Omental fat pad (tissue), 4 donors: ENCODE measurements around the gene ANK3. TPM values are rescaled to one million over a fixed set of nuclear protein-coding genes. Genes with fewer than 3 reads are reported as not detected.

Source experiments
- ATAC-seq: fragments of 150-250 bp; one replicate; pipeline ENCODE4 v1.9.1; 2016; ENCODE audit warnings: mild to moderate bottlenecking, moderate library complexity; ENCODE audit not compliant: low FRiP score
- DNase-seq: peaks from one replicate; pipeline ENCODE4 v3.0.0-alpha.2; 2019; ENCODE audit warnings: low spot score
- total RNA-seq, 4 donors: library from RNA; depleted of rRNA; stranded (reverse); fragments of >200 nt; gene quantifications; one replicate each; pipeline ENCODE4 v1.1.0, GENCODE V29; 2016
- TF ChIP-seq, protein P1 (sequence below), 3 donors: fragments of 450-650 bp; IDR thresholded peaks; one replicate each; pipeline ENCODE4 v1.5.1; 2016 to 2017; ENCODE audit warnings: antibody characterized with exemption in 3 of 3, mild to moderate bottlenecking in 3 of 3, moderate library complexity in 2 of 3

The ANK3 gene
- total RNA-seq, 4 donors from 2014 or later = 10.5 to 22.5 (median 13.3) TPM

DNA sequence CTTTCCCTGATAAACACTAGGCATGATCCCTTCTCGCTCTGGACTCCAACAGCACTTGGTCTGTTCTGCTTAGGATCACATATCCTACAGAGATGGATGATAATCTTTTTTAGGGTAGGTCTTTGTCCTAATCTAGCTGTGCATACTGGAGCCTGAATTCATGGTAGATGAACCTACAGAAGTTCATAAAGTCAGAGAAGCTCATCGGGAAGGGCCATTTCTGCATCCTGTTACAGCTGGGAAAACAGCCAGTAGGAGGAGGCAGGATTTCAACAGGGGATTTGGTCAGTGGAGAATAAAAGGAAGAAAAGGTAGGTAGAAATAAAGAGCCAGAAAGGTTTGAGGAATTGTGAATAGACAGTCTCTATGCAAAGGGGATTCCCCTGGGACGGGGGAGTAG is 101.4 kb downstream of the ANK3 start:
- no peak for DNase-seq

GRCh38 chr10:60286559-60286958 is 103.1 kb downstream of the ANK3 start:
- TF ChIP-seq, protein P1, sequence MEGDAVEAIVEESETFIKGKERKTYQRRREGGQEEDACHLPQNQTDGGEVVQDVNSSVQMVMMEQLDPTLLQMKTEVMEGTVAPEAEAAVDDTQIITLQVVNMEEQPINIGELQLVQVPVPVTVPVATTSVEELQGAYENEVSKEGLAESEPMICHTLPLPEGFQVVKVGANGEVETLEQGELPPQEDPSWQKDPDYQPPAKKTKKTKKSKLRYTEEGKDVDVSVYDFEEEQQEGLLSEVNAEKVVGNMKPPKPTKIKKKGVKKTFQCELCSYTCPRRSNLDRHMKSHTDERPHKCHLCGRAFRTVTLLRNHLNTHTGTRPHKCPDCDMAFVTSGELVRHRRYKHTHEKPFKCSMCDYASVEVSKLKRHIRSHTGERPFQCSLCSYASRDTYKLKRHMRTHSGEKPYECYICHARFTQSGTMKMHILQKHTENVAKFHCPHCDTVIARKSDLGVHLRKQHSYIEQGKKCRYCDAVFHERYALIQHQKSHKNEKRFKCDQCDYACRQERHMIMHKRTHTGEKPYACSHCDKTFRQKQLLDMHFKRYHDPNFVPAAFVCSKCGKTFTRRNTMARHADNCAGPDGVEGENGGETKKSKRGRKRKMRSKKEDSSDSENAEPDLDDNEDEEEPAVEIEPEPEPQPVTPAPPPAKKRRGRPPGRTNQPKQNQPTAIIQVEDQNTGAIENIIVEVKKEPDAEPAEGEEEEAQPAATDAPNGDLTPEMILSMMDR (IDR thresholded peaks at IDR 0.05) = no peak
- no peak for ATAC-seq
- DNase-seq = no peak

More for the DNA sequence above, 101.4 kb downstream of the ANK3 start:
- no peak for ATAC-seq
- TF ChIP-seq, protein P1 (IDR thresholded peaks at IDR 0.05) = no peak

- TF ChIP-seq, protein P1 (IDR thresholded peaks at IDR 0.05) = no peak
- DNase-seq (no peak), ATAC-seq (no peak)
These were observed 106.3 kb downstream of the ANK3 start for GRCh38 chr10:60283397-60283796.

- no peak for DNase-seq
- TF ChIP-seq, protein P1 (IDR thresholded peaks at IDR 0.05) = no peak
- ATAC-seq = no peak
These were observed 106.8 kb downstream of the ANK3 start for GRCh38 chr10:60282771-60283353.

DNA sequence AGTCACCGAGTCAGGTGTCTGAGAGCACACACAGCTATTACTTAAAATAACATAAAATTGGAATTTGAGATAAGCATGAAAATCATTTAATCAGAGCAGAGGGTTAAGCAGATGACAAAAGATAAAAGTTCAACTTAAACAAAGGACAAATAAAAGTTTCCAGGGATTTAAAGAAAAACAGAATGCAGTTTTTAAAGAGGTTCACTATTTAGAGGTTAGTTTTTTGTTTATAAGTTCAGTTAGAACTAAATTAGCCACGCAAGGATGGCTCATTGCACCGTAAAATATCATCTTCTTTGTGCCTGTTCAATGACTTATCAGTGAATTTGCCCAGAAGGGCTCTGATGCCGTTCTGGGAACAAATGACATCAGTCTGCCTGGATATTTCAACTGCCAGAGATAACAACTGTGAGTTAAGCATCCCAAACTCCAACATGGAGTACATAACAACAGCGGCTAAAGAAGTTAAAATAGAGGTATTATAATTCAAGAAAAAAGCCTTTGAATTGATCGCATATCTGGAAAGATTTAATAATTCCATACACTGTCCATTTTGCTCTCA is 107.8 kb downstream of the ANK3 start:
- DNase-seq (no peak), ATAC-seq (no peak)
- TF ChIP-seq, protein P1 (IDR thresholded peaks at IDR 0.05) = no peak

DNA sequence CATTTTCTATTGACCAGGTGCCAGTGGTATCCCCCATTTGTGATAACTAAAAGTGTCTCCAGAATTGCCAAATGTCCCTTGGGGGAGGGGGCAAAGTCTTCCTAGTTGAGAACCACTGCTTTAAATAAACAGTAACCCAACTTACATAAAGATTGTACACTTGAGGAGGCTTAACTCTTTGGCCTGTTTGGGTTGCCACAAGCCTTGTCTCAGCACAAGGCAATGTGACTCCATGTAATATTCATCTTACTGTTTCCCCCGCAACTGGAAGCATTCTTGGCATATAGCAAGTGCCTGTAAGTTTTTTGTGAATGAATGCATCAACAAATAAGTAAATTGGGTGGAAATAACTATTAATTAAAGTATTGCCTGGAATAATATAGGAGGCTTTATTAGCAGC is 108.3 kb downstream of the ANK3 start:
- TF ChIP-seq, protein P1 (IDR thresholded peaks at IDR 0.05) = no peak
- no peak for DNase-seq
- no peak for ATAC-seq

DNA sequence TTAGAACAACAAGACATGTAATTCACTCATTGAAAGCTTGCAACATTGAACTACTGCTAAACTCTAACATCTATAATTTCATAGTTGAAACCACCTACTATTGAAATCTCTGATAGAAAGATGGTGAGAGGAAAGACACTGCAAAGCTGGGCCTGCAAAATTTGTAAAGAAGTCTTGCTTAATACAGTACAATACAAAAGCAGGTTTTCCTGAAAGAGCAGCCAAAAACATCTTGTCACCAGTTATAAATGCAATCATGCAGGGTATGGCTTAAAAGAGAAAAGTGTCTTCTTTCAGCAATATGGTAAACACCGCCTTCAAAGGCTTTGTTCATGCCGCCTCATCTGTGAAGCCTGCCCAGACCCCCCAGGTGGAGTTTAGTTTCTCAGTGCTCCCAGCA is 109.2 kb downstream of the ANK3 start:
- TF ChIP-seq, protein P1 (IDR thresholded peaks at IDR 0.05) = no peak
- no peak for DNase-seq
- ATAC-seq = no peak
